GM21825 (cell line): Measurements from ENCODE around the gene TTN.
"Not testable (repeated sequence)": the region's sequence is repeated elsewhere in the genome, so short reads cannot be mapped to it uniquely, and the experiment has no call there.

Source experiments
- ATAC-seq: cut with Tn5 transposase; IDR thresholded peaks from one replicate; pipeline ENCODE4 v1.9.1; 2021; ENCODE audit warnings: mild to moderate bottlenecking, moderate library complexity; ENCODE audit not compliant: unreplicated experiment

TTN gene

GRCh38 chr2:178542161-178542560 lies 265.1 kb downstream of the TTN start:
- ATAC-seq = no peak

GRCh38 chr2:178536037-178536436 lies 271.2 kb downstream of the TTN start:
- ATAC-seq = no peak

DNA sequence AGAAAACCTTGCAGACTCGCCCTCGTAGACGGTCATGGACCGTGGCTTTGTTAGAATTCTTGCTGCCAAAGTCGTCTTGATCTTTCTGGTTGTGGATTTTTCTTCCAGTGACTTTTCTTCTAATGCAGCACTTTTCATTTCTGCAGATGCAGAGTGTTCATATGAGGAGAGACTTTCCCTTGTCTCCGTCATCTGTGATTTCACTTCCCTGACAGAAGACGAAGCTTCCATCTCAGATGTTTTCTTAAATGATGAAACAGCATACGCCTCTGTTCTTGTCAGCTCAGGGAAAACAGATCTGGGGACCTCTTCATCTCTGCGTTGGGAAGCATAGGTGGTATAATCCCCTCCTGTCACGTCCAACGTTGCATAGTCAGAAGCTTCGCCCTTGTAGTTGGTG lies 276.1 kb downstream of the TTN start:
- no peak for ATAC-seq

DNA sequence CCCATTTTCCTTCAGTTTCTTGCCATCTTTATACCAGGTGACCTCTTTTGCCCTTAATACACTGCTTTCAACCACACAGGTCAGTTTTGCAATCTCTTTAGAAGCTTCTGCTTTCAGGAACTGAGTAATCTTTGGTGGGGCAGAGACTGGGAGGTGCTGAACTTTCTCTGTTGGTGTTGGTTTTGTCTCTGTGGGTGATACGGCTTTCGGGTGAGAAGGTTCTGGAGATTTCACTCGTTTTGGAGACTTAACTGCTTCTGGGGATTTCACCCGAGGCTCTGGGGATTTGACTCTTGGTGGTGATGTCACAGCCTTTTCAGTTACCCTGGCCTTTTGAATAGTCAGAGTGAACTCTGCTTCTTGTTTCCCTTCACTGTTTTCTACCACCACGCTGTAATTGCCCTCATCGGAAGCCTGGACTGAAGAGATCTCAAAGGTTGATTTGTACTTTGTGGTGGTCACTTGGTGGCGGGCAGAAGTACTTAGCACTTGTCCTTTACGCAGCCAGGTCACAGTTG lies 276.5 kb downstream of the TTN start:
- peak; percentile 97 for ATAC-seq

GRCh38 chr2:178530131-178530530 lies 277.1 kb downstream of the TTN start:
- no peak for ATAC-seq

DNA sequence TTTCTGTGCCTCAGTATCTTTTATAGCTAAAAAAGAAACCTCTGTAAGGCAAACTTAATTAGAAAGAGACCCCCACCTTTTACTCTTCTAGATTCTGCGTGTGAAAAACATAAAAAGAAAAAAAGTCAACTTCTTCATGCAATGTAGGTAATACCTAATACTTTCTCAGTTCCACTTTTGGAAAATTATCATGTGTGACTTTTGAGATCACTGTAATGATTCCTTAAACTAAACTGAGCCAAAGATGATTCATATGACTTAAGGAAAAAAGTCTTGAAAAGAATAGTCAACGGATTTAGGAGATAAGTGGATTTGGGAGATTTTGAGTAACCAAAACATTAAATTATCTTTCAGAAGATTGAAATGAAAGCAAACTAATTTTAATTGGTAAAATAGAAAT lies 278.0 kb downstream of the TTN start:
- no peak for ATAC-seq

DNA sequence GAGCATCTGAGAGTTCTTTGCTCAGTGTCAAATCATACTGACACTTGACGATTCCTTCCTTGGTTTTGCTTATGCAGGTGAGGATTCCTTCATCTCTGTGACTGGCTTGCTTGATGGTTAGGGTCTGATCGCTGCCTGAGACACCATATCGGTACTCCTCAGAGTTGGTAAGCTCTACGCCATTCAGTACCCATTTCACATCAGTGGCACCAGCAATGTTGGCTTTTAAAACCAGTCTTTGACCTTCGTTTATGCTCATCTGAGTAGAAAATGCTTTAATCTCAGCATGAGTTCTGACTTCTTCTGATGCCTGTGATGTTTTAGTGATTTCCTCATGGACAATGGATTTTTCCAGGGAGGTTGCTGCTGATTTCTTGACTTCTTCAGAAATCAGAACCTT lies 278.6 kb downstream of the TTN start:
- ATAC-seq = no peak

- ATAC-seq = no peak
Observed at GRCh38 chr2:178527592-178527991, 279.6 kb downstream of the TTN start.

DNA sequence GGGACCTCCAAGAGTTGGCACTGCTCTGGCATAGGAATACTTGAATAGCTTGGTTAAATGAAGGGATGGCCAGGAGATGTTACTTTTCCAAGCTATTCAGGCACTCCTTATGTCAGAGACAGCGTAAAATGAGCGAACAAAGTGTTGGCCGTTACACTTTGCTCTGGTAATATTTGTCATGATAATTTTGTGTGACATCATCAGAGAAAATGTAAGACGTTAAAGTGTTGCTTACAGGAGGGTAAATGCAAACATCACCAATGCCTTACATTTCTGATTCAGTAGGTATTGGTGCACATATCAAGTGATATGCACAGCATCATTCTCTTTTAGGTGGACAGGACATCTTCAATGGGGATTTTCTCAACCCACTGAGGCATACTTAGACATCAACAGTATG lies 281.0 kb downstream of the TTN start:
- ATAC-seq = no peak

DNA sequence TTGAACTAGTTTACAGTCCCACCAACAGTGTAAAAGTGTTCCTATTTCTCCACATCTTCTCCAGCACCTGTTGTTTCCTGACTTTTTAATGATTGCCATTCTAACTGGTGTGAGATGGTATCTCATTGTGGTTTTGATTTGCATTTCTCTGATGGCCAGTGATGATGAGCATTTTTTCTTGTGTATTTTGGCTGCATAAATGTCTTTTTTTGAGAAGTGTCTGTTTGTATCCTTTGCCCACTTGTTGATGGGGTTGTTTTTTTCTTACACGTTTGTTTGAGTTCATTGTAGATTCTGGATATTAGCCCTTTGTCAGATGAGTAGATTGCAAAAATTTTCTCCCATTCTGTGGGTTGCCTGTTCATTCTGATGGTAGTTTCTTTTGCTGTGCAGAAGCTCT lies 281.8 kb downstream of the TTN start:
- not testable (repeated sequence) for ATAC-seq

GRCh38 chr2:178525010-178525409 lies 282.2 kb downstream of the TTN start:
- not testable (repeated sequence) for ATAC-seq

DNA sequence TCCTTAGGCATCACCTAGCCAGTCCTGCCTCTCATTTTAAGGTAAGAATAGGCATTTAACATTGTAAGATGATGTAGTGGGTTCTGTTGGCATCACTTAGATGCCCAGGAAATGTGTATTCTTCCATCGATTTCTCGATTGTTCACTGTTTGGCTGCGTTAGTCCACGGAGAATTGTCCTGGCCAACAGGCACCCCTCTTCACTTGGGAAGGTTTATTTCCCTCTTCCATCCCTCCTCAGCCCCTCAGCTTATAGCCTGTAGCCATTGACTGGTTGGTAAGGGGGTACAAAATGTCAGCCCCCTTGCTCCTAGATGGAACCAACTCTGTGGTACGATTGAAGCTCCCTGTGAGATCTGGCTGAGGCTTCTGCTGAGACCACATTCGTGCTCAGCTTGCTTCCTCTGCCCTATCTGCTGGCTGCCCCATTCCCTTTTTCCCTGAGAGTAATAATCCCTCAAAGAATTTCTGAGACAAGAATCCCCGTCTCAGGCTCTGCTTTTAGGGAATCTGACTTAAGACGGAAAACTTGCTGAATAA lies 283.6 kb downstream of the TTN start:
- no peak for ATAC-seq

GRCh38 chr2:178522950-178523595 lies 284.1 kb downstream of the TTN start:
- ATAC-seq = peak; percentile 91

- no peak for ATAC-seq
Observed at GRCh38 chr2:178521304-178522150, 285.7 kb downstream of the TTN start.

GRCh38 chr2:178517496-178517895 lies 289.7 kb downstream of the TTN start:
- no peak for ATAC-seq

DNA sequence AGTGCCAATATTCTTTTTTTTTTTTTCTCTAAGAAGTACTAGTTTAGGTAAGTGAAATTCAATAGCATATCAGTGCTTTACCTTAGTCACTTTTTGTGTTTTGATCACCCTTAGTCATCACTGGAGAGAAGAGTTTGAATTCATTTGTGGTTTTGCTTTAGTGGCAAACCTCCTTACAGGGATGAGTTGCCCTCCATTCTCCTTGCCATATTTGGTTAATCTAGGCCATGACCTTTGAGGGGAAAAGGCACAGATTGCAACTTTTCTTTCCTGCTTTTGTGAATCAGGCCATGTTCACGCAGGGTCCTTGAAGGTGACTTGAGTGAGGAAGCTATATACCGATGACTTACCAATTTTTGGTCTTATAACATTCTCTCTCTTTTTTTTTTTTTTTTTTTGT lies 292.6 kb downstream of the TTN start:
- peak; percentile 59 for ATAC-seq

DNA sequence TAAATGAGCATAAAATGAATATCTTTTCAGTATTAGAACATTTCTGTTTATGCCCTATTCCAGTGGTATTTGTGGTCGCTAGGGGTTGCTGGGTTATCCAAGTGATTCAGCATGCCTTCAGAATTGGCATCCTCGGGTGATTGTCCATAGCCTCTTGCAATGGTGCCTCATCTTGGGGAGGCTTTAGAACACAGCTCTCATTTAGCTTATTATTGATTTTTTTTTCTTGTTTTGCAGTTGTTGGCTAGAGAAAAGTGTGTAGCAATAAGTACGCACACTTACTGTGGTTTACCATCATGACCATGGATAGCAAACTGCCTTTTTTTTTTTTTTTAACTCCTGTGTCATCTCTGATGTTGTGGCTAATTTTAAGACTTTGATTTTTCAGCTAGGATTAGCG lies 293.3 kb downstream of the TTN start:
- no peak for ATAC-seq

DNA sequence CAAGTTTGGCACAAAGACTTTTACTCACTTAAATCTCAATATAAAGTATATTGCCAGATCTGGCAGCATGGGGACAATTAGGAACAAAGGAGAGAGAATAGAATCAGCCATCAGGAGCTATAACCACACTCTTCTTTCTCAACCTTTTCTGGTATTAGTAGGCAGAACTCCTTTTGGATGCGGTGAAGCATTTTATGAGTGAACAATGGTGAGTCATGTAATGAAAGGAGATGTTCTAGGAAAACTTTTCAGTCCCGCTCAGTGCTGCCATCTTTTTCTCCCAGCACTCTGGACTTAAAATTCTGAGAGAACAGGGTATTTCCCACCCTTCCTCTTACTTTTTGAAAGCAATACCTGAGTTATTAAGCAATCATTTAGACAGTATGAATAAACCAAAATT lies 294.7 kb downstream of the TTN start:
- no peak for ATAC-seq

GRCh38 chr2:178510384-178510783 lies 296.8 kb downstream of the TTN start:
- no peak for ATAC-seq

GRCh38 chr2:178508646-178509045 lies 298.6 kb downstream of the TTN start:
- ATAC-seq = no peak

DNA sequence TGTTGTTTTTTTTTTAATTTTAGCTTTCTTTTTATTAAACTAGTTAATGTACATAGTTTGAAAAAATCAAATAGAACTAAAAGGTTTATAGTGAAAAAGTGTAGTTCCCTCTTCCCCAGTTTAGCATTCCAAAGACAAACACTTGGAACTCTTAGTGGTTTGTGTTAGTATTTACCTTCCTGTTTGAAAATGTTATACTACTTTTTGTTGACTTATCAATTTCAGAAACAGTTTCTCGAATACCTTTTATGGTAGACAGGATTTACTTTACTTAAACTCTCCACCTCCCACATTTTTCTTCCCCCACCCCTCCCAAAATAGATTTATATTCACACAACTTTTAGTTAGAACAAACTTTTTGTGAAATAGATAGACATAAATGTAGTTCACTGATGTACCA lies 300.3 kb downstream of the TTN start:
- no peak for ATAC-seq

DNA sequence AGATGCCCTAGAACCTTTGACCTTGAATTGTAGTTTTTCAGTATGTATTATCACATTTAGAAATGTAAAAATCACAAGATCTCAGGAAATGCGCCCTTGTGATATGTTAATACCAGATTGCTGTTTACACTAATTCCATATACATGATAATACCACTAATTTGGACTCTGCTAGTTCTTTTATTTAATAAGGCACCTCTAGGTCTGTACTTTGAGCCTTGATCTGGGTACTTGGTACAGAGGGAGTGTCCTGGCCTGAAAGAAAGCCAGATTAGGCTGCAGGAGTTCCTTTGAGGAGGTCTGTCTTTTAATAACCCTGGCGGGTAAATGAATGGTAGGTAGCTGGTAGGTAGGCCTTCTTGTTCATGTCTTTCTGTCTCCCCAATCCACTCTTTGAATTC lies 300.7 kb downstream of the TTN start:
- no peak for ATAC-seq
